Adipocyte (in vitro differentiated cells): ENCODE results near the gene ACSM2A.
"Not testable (repeated sequence)": the region's sequence is repeated elsewhere in the genome, so short reads cannot be mapped to it uniquely, and the experiment has no call there.

Experiments used
- DNase-seq: peaks from one replicate; pipeline ENCODE4 v3.0.0-alpha.2; 2015; ENCODE audit warnings: low read depth
- H3K27me3 ChIP-seq: replicated peaks from 2 replicates; pipeline ENCODE4 v1.7.0; 2013; ENCODE audit warnings: mild to moderate bottlenecking, low read length, moderate library complexity; ENCODE audit not compliant: control insufficient read depth, insufficient read depth
- H3K36me3 ChIP-seq: 2 replicates; pipeline ENCODE4 v1.7.0; 2013; ENCODE audit warnings: low read length, mild to moderate bottlenecking, moderate library complexity; ENCODE audit not compliant: control insufficient read depth, insufficient read depth, severe bottlenecking
- H3K4me1 ChIP-seq: 2 replicates; pipeline ENCODE4 v1.7.0; 2013; ENCODE audit warnings: mild to moderate bottlenecking, low read length, moderate library complexity; ENCODE audit not compliant: control insufficient read depth, insufficient read depth
- H3K4me3 ChIP-seq: 2 replicates; pipeline ENCODE4 v1.7.0; 2013; ENCODE audit warnings: mild to moderate bottlenecking, low read length, moderate library complexity
- H3K9ac ChIP-seq: 2 replicates; pipeline ENCODE4 v1.7.0; 2013; ENCODE audit warnings: mild to moderate bottlenecking, low read length, moderate library complexity
- H3K9me3 ChIP-seq: 2 replicates; pipeline ENCODE4 v1.7.0; 2013; ENCODE audit warnings: mild to moderate bottlenecking, low read length, moderate library complexity; ENCODE audit not compliant: control insufficient read depth

The ACSM2A gene

GRCh38 chr16:20510323-20510722 is 59.0 kb downstream of the ACSM2A start:
- no peaks in the 10 kb centered on the region for H3K36me3 ChIP-seq
- no peak overlapping the region for H3K4me3 ChIP-seq
- no peak overlapping the region for H3K9ac ChIP-seq
- no peaks in the 10 kb centered on the region for H3K27me3 ChIP-seq
- no peak for DNase-seq
- H3K9me3 ChIP-seq: peaks cover 15% of the 10 kb centered on the region
- no peaks in the 10 kb centered on the region for H3K4me1 ChIP-seq

DNA sequence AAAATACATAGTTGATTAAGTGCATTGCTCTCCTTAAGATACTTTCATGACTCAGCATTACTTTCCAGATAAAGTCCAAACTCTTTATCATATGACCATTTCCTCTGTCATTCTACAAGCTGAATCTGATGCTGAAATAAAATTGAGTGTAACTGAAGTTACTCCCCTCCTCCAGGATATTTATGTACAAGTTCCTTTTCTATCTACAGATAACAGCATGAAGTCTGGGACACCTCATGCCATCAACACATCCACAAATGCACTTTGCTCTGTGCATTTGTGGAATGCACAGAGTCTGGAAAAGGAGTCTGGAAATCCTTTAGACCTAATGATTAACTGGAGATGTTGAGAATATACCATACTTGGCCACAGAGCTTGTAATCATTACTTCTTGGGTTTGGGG is 64.4 kb downstream of the ACSM2A start:
- H3K9me3 ChIP-seq: peaks cover 4% of the 10 kb centered on the region
- H3K36me3 ChIP-seq: no peaks in the 10 kb centered on the region
- H3K4me1 ChIP-seq: no peaks in the 10 kb centered on the region
- no peak overlapping the region for H3K9ac ChIP-seq
- no peaks in the 10 kb centered on the region for H3K27me3 ChIP-seq
- no peak overlapping the region for H3K4me3 ChIP-seq
- DNase-seq: no peak

DNA sequence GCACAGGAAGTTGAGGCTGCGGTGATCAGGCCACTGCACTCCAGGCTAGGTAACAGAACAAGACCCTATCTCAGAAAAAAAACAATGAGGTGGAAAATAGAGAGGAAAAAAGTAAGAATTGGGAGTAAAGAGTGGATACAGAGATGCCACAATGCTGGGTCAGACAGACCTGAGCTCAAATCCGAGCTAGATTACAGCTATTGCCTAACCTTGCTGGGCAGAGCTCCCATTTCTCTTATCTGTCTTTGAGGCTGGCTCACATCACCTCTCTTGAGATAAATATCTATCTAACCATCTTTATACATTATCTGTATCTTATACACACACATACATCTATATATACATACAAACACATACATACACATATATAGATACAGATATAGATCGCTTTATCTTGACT is 65.8 kb downstream of the ACSM2A start:
- H3K9me3 ChIP-seq: peaks cover 4% of the 10 kb centered on the region
- H3K4me3 ChIP-seq: no peak overlapping the region
- H3K27me3 ChIP-seq: no peaks in the 10 kb centered on the region
- no peak overlapping the region for H3K9ac ChIP-seq
- no peaks in the 10 kb centered on the region for H3K4me1 ChIP-seq
- no peaks in the 10 kb centered on the region for H3K36me3 ChIP-seq
- DNase-seq: no peak

DNA sequence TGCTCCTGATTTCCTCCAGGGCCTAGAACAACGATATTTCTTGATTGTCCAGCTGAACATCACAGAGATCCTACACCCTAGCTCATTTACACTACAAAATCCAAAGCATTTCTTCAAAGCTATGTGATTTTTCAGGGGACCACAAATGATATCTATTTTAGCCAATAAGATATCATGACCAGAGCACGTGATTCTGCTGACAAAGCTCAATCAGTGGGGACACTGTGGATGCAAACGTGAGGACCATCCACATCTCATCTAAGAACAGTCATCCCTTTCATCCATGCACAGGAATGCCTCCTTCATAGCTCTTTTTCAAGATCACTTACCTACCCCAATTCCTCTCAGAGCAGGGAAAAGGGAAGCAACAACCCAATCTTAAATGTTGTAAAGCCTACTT is 67.9 kb downstream of the ACSM2A start:
- Histone ChIP-seq H3K36me3 (no peaks in the 10 kb centered on the region), H3K27me3 (no peaks in the 10 kb centered on the region), H3K4me3 (no peak overlapping the region), H3K9ac (no peak overlapping the region), H3K9me3 (peaks cover 4% of the 10 kb centered on the region), H3K4me1 (no peaks in the 10 kb centered on the region)
- DNase-seq: no peak

- H3K9ac ChIP-seq: no peak overlapping the region
- H3K27me3 ChIP-seq: no peaks in the 10 kb centered on the region
- H3K36me3 ChIP-seq: no peaks in the 10 kb centered on the region
- no peak overlapping the region for H3K4me3 ChIP-seq
- peaks cover 4% of the 10 kb centered on the region for H3K9me3 ChIP-seq
- no peak for DNase-seq
- no peaks in the 10 kb centered on the region for H3K4me1 ChIP-seq
These were observed 68.8 kb downstream of the ACSM2A start for GRCh38 chr16:20520103-20520502.

DNA sequence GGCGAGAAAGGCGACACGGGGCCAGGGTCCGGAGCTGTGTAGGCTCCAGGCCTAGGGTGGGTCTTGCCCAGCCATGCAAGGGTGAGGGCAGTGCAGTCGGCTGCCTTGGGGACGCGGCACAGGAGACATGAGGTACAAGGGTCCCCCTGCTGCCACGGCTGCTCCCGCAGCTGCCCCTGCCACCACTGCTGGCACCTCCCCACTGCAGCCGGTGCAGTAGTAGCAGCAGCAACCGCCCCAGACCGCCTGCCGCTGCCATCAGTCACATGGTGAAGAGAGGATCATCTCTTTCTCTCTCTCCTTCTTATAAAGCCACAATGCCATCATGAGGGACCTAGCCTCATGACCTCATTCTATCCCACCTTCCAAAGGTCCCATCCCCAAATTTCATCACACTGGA is 80.5 kb downstream of the ACSM2A start:
- not testable (repeated sequence) for H3K36me3 ChIP-seq, H3K4me1 ChIP-seq, H3K4me3 ChIP-seq, H3K27me3 ChIP-seq, DNase-seq, H3K9ac ChIP-seq, H3K9me3 ChIP-seq

- not testable (repeated sequence) for H3K4me3 ChIP-seq, H3K27me3 ChIP-seq, H3K9ac ChIP-seq
These were observed 81.0 kb downstream of the ACSM2A start for GRCh38 chr16:20532284-20532792.

DNA sequence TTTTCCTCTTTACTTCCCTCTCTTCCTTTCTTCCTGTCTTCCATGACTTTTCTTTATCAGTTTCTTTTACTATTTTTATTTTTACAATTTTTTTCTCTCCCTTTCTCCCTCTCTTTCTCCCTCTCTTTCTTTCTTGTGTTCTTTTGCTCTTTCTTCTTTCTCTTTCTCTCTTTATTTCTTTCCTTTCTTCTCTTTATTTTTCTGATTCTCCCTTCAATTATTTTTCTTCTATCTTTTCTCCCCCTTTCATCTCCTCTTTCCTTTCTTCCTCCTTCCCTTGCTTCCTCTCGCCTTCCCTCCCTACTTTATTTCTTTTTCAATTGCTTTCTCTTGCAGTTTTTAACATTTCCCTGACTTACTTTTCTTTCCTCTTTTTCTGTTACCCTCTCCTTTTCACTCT is 85.3 kb downstream of the ACSM2A start:
- not testable (repeated sequence) for H3K4me3 ChIP-seq, H3K4me1 ChIP-seq, H3K27me3 ChIP-seq, H3K9me3 ChIP-seq, DNase-seq, H3K9ac ChIP-seq, H3K36me3 ChIP-seq

More at GRCh38 chr16:20532284-20532792, 81.0 kb downstream of the ACSM2A start:
- H3K9me3 ChIP-seq, H3K4me1 ChIP-seq, DNase-seq, H3K36me3 ChIP-seq: not testable (repeated sequence)
